Calu3 (cell line): Measurements from ENCODE around the gene CBFA2T3. TPM values are rescaled to one million over a fixed set of nuclear protein-coding genes. Genes with fewer than 3 reads are reported as not detected.

Experiments used
- BruUV-seq: library from RNA; stranded (reverse); fragments of 400-500 nt; replicated peaks from 2 replicates; lab custom pipeline; 2021; lab: Mats Ljungman, UMichigan
- CTCF ChIA-PET: fragments of 300-600 bp; sonication (Branson Sonifier 250); formaldehyde crosslinking; loops from one replicate; lab custom pipeline; 2022; ENCODE audit warnings: antibody characterized with exemption; lab: Charles Lee
- DNase-seq: peaks from one replicate; pipeline ENCODE4 v3.0.0; 2022
- H3K27ac Mint-ChIP-seq: one replicate; pipeline ENCODE4 v1.8.0; 2022; ENCODE audit warnings: mixed read lengths; ENCODE audit not compliant: unreplicated experiment
- H3K27me3 Mint-ChIP-seq: one replicate; pipeline ENCODE4 v1.8.0; 2022; ENCODE audit warnings: mixed read lengths; ENCODE audit not compliant: unreplicated experiment
- H3K36me3 Mint-ChIP-seq: one replicate; pipeline ENCODE4 v1.8.0; 2022; ENCODE audit warnings: mild to moderate bottlenecking, moderate library complexity, mixed read lengths; ENCODE audit not compliant: insufficient read depth, unreplicated experiment
- H3K4me1 Mint-ChIP-seq: one replicate; pipeline ENCODE4 v1.8.0; 2022; ENCODE audit warnings: mild to moderate bottlenecking, low read depth, mixed read lengths; ENCODE audit not compliant: unreplicated experiment
- H3K4me3 Mint-ChIP-seq: one replicate; pipeline ENCODE4 v1.8.0; 2022; ENCODE audit warnings: mild to moderate bottlenecking, low read depth, moderate library complexity, mixed read lengths; ENCODE audit not compliant: unreplicated experiment
- H3K9me3 Mint-ChIP-seq: one replicate; pipeline ENCODE4 v1.8.0; 2022; ENCODE audit warnings: low read depth, mixed read lengths; ENCODE audit not compliant: unreplicated experiment
- CTCF ChIP-seq: fragments of 200-600 bp; IDR thresholded peaks from one replicate; pipeline ENCODE4 v1.8.0; 2022; ENCODE audit warnings: antibody characterized with exemption; ENCODE audit not compliant: unreplicated experiment
- intact Hi-C: fragments of 100-400 bp; cut with micrococcal nuclease; formaldehyde crosslinking; loops from one replicate; pipeline ENCODE4 v1.10.0; 2022; ENCODE audit not compliant: unreplicated experiment
- total RNA-seq: library from RNA; stranded (reverse); gene quantifications from 2 replicates; pipeline ENCODE4 v1.2.3, GENCODE V29; 2022

CBFA2T3 gene
- total RNA-seq, 1 experiment from 2014 or later: not detected

- Mint-ChIP-seq H3K27me3 (peaks cover 71% of the 10 kb centered on the region), H3K36me3 (no peaks in the 10 kb centered on the region), H3K9me3 (no peaks in the 10 kb centered on the region), H3K4me1 (no peaks in the 10 kb centered on the region), H3K27ac (no peak overlapping the region), H3K4me3 (no peak overlapping the region)
- intact Hi-C loops: no loop called here
- CTCF ChIA-PET: no interaction called here
- TF ChIP-seq CTCF: no peak
- BruUV-seq: no TSS peak
- DNase-seq: no peak
Observed at GRCh38 chr16:89013692-89014402, 36.8 kb upstream of the CBFA2T3 start.

GRCh38 chr16:89013111-89013510, 36.1 kb upstream of the CBFA2T3 start:
- DNase-seq: no peak
- no TSS peak for BruUV-seq
- Mint-ChIP-seq H3K27ac (no peak overlapping the region), H3K9me3 (no peaks in the 10 kb centered on the region), H3K4me3 (no peak overlapping the region), H3K36me3 (no peaks in the 10 kb centered on the region), H3K27me3 (peaks cover 65% of the 10 kb centered on the region), H3K4me1 (no peaks in the 10 kb centered on the region)
- TF ChIP-seq CTCF: no peak
- intact Hi-C loops: no loop called here
- CTCF ChIA-PET: no interaction called here

GRCh38 chr16:89012622-89012995, 35.6 kb upstream of the CBFA2T3 start:
- H3K27ac Mint-ChIP-seq: no peak overlapping the region
- no peak for DNase-seq
- CTCF ChIA-PET: no interaction called here
- no peaks in the 10 kb centered on the region for H3K36me3 Mint-ChIP-seq
- no peaks in the 10 kb centered on the region for H3K9me3 Mint-ChIP-seq
- H3K4me1 Mint-ChIP-seq: no peaks in the 10 kb centered on the region
- no TSS peak for BruUV-seq
- TF ChIP-seq CTCF: no peak
- H3K27me3 Mint-ChIP-seq: peaks cover 65% of the 10 kb centered on the region
- intact Hi-C loops: no loop called here
- H3K4me3 Mint-ChIP-seq: no peak overlapping the region

- TF ChIP-seq CTCF: no peak
- Mint-ChIP-seq H3K27ac (no peak overlapping the region), H3K36me3 (no peaks in the 10 kb centered on the region), H3K27me3 (peaks cover 71% of the 10 kb centered on the region), H3K9me3 (no peaks in the 10 kb centered on the region), H3K4me3 (no peak overlapping the region), H3K4me1 (no peaks in the 10 kb centered on the region)
- intact Hi-C loops: no loop called here
- no peak for DNase-seq
- no TSS peak for BruUV-seq
- CTCF ChIA-PET: no interaction called here
Observed at GRCh38 chr16:89011909-89012621, 35.1 kb upstream of the CBFA2T3 start.
